GM12864 (cell line): ENCODE measurements around the gene SLITRK1.

Experiments
- DNase-seq: peaks from one replicate; pipeline ENCODE4 v3.0.0-alpha.2; 2011; ENCODE audit warnings: low read depth
- H3K4me3 ChIP-seq: 2 replicates; pipeline ENCODE4 v1.5.1; 2011; ENCODE audit warnings: mild to moderate bottlenecking, low read depth, low read length, control low read depth
- TF ChIP-seq, protein P1 (sequence below): IDR thresholded peaks from 2 replicates; pipeline ENCODE4 v1.5.1; 2011; ENCODE audit warnings: low read depth, mild to moderate bottlenecking, moderate library complexity, low read length, control low read depth, inconsistent platforms; ENCODE audit errors: missing control alignments

The SLITRK1 gene

DNA sequence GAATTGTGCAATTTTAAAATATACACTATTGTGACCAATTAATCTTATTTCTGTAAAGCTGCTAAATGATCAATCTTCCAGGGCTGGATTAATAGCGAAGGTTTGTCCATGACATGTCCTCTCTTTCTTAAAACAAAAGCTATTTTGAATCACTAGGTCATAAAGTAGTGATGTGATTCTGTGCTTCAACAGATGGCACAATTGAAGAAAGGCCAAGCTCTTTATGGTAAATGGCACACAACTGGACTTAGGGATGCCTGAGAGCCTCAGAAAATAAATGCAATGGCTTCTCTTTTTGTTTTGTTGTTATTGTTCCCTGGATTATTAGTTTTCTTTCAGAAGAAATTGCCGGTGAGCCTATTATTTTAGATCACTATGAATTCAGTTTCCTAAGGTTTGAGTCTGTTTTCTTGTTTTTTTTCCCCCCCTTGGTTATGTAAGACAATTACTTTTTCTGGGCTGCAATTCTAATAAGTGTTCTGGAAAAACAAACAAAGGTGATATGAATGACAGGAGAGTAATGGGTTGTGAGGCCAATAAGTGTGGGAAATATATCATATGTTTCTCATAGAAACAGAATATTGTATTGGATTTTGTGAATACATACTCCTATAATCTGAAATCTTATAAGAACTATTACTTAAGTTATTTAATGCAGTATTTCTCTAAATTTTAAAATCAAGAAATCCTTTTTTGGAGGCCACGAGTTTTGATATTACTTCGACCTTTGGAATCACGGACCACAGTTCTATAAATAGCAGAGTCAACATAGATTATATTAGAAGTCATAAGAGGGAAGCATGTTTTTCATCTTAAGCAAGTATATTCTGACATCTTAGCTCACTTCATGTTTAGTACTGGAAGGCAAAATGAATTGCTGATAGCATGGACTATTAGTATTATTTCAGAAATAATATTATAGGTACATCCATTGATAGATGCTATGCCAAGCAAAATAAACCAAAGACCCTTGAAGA is 16.8 kb downstream of the SLITRK1 start:
- H3K4me3 ChIP-seq, result no peak overlapping the region
- no peak for DNase-seq
- TF ChIP-seq, protein P1, sequence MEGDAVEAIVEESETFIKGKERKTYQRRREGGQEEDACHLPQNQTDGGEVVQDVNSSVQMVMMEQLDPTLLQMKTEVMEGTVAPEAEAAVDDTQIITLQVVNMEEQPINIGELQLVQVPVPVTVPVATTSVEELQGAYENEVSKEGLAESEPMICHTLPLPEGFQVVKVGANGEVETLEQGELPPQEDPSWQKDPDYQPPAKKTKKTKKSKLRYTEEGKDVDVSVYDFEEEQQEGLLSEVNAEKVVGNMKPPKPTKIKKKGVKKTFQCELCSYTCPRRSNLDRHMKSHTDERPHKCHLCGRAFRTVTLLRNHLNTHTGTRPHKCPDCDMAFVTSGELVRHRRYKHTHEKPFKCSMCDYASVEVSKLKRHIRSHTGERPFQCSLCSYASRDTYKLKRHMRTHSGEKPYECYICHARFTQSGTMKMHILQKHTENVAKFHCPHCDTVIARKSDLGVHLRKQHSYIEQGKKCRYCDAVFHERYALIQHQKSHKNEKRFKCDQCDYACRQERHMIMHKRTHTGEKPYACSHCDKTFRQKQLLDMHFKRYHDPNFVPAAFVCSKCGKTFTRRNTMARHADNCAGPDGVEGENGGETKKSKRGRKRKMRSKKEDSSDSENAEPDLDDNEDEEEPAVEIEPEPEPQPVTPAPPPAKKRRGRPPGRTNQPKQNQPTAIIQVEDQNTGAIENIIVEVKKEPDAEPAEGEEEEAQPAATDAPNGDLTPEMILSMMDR, result no peak

DNA sequence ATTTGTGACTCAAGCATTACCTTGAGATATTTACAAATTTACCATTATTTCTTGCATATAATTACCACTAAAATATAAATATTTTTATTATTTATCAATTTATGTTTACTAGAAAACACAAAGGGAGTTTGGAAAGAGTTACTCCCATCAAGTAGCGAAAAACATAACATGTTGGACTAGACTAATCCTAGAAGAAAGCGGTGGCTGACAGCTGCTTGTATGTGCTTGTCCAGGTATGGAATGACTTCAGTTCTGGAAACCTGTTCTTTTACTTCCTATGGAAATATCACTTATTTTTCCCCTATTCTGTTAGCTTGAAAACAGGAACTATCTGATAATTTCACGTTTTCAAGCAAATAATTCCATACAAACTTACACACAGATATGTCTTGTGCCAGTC is 28.5 kb downstream of the SLITRK1 start:
- TF ChIP-seq, protein P1, result no peak

DNA sequence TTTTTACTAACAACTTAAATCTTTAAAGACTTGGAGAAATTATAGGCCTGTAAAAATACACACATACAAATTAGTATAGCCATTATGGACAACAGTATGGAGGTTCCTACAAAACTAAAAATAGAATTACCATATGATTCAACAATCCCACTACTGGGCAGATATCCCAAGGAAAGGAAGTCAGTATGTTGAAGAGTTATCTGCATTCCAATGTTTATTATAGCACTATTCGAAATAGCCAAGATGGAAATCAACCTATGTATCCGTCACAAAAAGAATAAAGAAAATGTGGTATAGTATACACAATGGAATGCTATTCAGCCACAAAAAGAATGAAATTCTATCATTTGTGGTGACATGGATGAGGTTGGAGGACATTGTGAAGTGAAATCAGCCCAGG is 37.2 kb downstream of the SLITRK1 start:
- no peak for DNase-seq
- no peak overlapping the region for H3K4me3 ChIP-seq
- TF ChIP-seq, protein P1, result no peak

More for the DNA sequence above, 28.5 kb downstream of the SLITRK1 start:
- no peak for DNase-seq
- H3K4me3 ChIP-seq, result no peak overlapping the region

DNA sequence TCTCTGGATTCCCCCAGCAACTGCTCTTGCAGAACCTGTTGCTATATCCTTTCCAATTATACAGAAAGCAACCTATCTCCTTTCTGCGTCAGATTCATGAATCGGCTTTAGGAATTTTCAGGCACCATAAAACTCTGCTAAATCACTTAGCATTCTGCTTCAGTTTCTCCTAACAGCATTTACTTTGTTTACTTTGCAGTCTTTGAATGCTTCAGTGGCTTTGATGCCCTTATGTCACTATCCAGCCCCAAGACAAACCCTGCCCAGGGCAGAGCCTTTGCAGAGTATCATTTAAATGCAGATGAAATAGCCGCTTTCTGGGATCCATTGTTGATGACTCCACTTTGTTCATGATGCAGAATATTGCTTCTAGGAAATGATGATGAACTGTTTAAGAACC is 43.1 kb downstream of the SLITRK1 start:
- DNase-seq, result no peak
- TF ChIP-seq, protein P1, result no peak

DNA sequence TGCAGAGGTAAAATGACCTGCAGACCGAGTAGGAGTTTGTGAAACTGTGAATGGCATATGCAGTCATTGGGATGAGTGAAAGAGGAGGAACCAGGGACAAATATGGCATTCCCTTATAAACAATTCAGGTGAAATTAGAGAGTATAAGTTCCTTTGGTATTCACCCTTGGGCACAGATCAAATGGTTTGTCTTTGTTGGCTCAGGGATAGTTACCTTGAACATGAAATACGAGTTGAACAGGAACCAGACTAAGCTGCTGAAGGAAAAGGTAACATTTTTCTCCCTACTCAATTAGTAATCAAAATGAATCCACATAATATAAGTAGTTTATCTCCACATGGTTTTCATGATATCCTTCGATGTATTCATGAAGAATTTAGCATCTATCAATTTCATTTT is 50.5 kb downstream of the SLITRK1 start:
- DNase-seq, result no peak
- no peak overlapping the region for H3K4me3 ChIP-seq
- TF ChIP-seq, protein P1, result no peak

More for the DNA sequence above, 43.1 kb downstream of the SLITRK1 start:
- no peak overlapping the region for H3K4me3 ChIP-seq

DNA sequence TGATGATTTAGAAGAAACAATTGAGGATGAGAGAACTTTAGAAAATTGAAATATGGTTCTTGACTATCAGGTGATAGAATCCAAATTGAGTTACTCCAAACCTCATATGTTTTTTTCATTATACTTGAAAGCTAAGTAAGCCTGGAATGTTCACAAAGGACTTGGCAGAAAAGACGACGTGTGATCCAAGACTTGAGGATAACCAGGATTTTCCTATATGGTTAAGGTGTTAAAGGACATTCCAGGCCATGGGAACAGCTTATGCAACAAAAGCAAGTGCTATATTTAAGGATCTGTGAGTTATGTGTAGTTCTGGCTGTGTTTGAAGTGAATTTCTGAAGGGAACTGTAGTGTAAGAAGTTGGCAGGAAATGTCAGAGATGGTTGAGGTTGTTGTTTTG is 52.5 kb downstream of the SLITRK1 start:
- no peak for DNase-seq
- TF ChIP-seq, protein P1, result no peak

More for the DNA sequence above, 52.5 kb downstream of the SLITRK1 start:
- H3K4me3 ChIP-seq, result no peak overlapping the region
